Activated naive CD4-positive, alpha-beta T cell treated with anti-CD3 and anti-CD28 coated beads for 36 hours (primary cell): ENCODE results near the gene LAMA2. TPM values are rescaled to one million over a fixed set of nuclear protein-coding genes. Genes with fewer than 3 reads are reported as not detected.

Experiments used
- CTCF ChIA-PET: fragments of 350-600 bp; sonication (Branson Sonifier 250); formaldehyde crosslinking; loops from one replicate; lab custom pipeline; 2021; ENCODE audit warnings: antibody characterized with exemption; lab: Charles Lee
- DNase-seq: peaks from one replicate; pipeline ENCODE4 v3.0.0-alpha.2; 2020
- H3K27ac Mint-ChIP-seq: one replicate; pipeline ENCODE4 v1.8.0; 2021; ENCODE audit warnings: mild to moderate bottlenecking, mixed read lengths
- H3K27me3 Mint-ChIP-seq: one replicate; pipeline ENCODE4 v1.8.0; 2021; ENCODE audit warnings: low read depth, mixed read lengths
- H3K36me3 Mint-ChIP-seq: one replicate; pipeline ENCODE4 v1.8.0; 2021; ENCODE audit warnings: low read depth, mixed read lengths
- H3K4me1 Mint-ChIP-seq: one replicate; pipeline ENCODE4 v1.8.0; 2021; ENCODE audit warnings: low read depth, mixed read lengths
- H3K4me3 Mint-ChIP-seq: one replicate; pipeline ENCODE4 v1.8.0; 2021; ENCODE audit warnings: mild to moderate bottlenecking, moderate library complexity, mixed read lengths
- H3K9me3 Mint-ChIP-seq: one replicate; pipeline ENCODE4 v1.8.0; 2021; ENCODE audit warnings: mixed read lengths
- intact Hi-C: fragments of 100-400 bp; cut with micrococcal nuclease; formaldehyde crosslinking; loops from one replicate; pipeline ENCODE4 v1.15.1; 2023
- total RNA-seq, 2 experiments: library from RNA; stranded (reverse); gene quantifications; one replicate each; pipeline ENCODE4 v1.2.3, GENCODE V29; 2021

The LAMA2 gene
- total RNA-seq, 2 experiments from 2014 or later, result 0.86 to 2.2 TPM

- CTCF ChIA-PET, result no interaction called here
- intact Hi-C loops, result no loop called here
- H3K36me3 Mint-ChIP-seq, result no peaks in the 10 kb centered on the region
Observed at GRCh38 chr6:128870746-128871145, 12.2 kb upstream of the LAMA2 start.

GRCh38 chr6:128874863-128875262, 8.1 kb upstream of the LAMA2 start:
- Mint-ChIP-seq H3K9me3 (no peaks in the 10 kb centered on the region), H3K4me1 (no peaks in the 10 kb centered on the region), H3K27me3 (peaks cover 5% of the 10 kb centered on the region), H3K36me3 (no peaks in the 10 kb centered on the region), H3K4me3 (no peak overlapping the region), H3K27ac (no peak overlapping the region)
- intact Hi-C loops, result no loop called here
- CTCF ChIA-PET, result no interaction called here
- DNase-seq, result no peak

More at GRCh38 chr6:128870746-128871145, 12.2 kb upstream of the LAMA2 start:
- Mint-ChIP-seq H3K27ac (no peak overlapping the region), H3K27me3 (peaks cover 6% of the 10 kb centered on the region), H3K4me3 (no peak overlapping the region), H3K9me3 (no peaks in the 10 kb centered on the region), H3K4me1 (no peaks in the 10 kb centered on the region)
- no peak for DNase-seq

- peaks cover 31% of the 10 kb centered on the region for H3K27me3 Mint-ChIP-seq
- intact Hi-C loops, result no loop called here
- no peak for DNase-seq
- H3K27ac Mint-ChIP-seq, result no peak overlapping the region
- no peak overlapping the region for H3K4me3 Mint-ChIP-seq
- H3K9me3 Mint-ChIP-seq, result no peaks in the 10 kb centered on the region
- CTCF ChIA-PET, result no interaction called here
- peaks cover 6% of the 10 kb centered on the region for H3K4me1 Mint-ChIP-seq
- H3K36me3 Mint-ChIP-seq, result no peaks in the 10 kb centered on the region
Observed at GRCh38 chr6:128882560-128882959, 378 bp upstream of the LAMA2 start.

GRCh38 chr6:128883906-128884305, 968 bp downstream of the LAMA2 start:
- H3K27ac Mint-ChIP-seq, result no peak overlapping the region
- intact Hi-C loops, result no loop called here
- H3K4me1 Mint-ChIP-seq, result peaks cover 6% of the 10 kb centered on the region
- DNase-seq, result no peak
- H3K9me3 Mint-ChIP-seq, result no peaks in the 10 kb centered on the region
- CTCF ChIA-PET, result interaction anchor here (0.7 kb wide), 1 partner anchor 21 kb away, joined by 3 read pairs; no protein-coding TSS in a partner anchor
- no peaks in the 10 kb centered on the region for H3K36me3 Mint-ChIP-seq
- H3K4me3 Mint-ChIP-seq, result no peak overlapping the region
- H3K27me3 Mint-ChIP-seq, result peaks cover 30% of the 10 kb centered on the region

GRCh38 chr6:128885381-128885780, 2.4 kb downstream of the LAMA2 start:
- no peaks in the 10 kb centered on the region for H3K36me3 Mint-ChIP-seq
- H3K9me3 Mint-ChIP-seq, result no peaks in the 10 kb centered on the region

GRCh38 chr6:128886706-128887105, 3.8 kb downstream of the LAMA2 start:
- H3K27ac Mint-ChIP-seq, result no peak overlapping the region
- H3K27me3 Mint-ChIP-seq, result peaks cover 27% of the 10 kb centered on the region
- no peaks in the 10 kb centered on the region for H3K36me3 Mint-ChIP-seq
- CTCF ChIA-PET, result no interaction called here
- DNase-seq, result no peak
- intact Hi-C loops, result no loop called here
- H3K4me1 Mint-ChIP-seq, result peaks cover 6% of the 10 kb centered on the region
- H3K4me3 Mint-ChIP-seq, result no peak overlapping the region
- no peaks in the 10 kb centered on the region for H3K9me3 Mint-ChIP-seq

More at GRCh38 chr6:128885381-128885780, 2.4 kb downstream of the LAMA2 start:
- no peak for DNase-seq
- CTCF ChIA-PET, result no interaction called here
- H3K4me3 Mint-ChIP-seq, result no peak overlapping the region
- intact Hi-C loops, result no loop called here
- H3K4me1 Mint-ChIP-seq, result peaks cover 6% of the 10 kb centered on the region
- peaks cover 30% of the 10 kb centered on the region for H3K27me3 Mint-ChIP-seq
- no peak overlapping the region for H3K27ac Mint-ChIP-seq

GRCh38 chr6:128888444-128889175, 5.7 kb downstream of the LAMA2 start:
- H3K27ac Mint-ChIP-seq, result no peak overlapping the region
- no peak overlapping the region for H3K4me3 Mint-ChIP-seq
- H3K27me3 Mint-ChIP-seq, result peaks cover 17% of the 10 kb centered on the region
- intact Hi-C loops, result no loop called here
- CTCF ChIA-PET, result no interaction called here
- H3K4me1 Mint-ChIP-seq, result no peaks in the 10 kb centered on the region
- no peaks in the 10 kb centered on the region for H3K36me3 Mint-ChIP-seq
- no peaks in the 10 kb centered on the region for H3K9me3 Mint-ChIP-seq
- DNase-seq, result no peak

- no peaks in the 10 kb centered on the region for H3K36me3 Mint-ChIP-seq
- H3K9me3 Mint-ChIP-seq, result no peaks in the 10 kb centered on the region
- no peak overlapping the region for H3K27ac Mint-ChIP-seq
- no peak overlapping the region for H3K4me3 Mint-ChIP-seq
- intact Hi-C loops, result no loop called here
- H3K27me3 Mint-ChIP-seq, result peaks cover 13% of the 10 kb centered on the region
- DNase-seq, result no peak
- no peaks in the 10 kb centered on the region for H3K4me1 Mint-ChIP-seq
- CTCF ChIA-PET, result no interaction called here
Observed at GRCh38 chr6:128889870-128890269, 6.9 kb downstream of the LAMA2 start.

GRCh38 chr6:128892079-128892478, 9.1 kb downstream of the LAMA2 start:
- no peak overlapping the region for H3K4me3 Mint-ChIP-seq
- CTCF ChIA-PET, result interaction anchor here (0.7 kb wide), 1 partner anchor 504 kb away, joined by 4 read pairs; no protein-coding TSS in a partner anchor
- H3K9me3 Mint-ChIP-seq, result no peaks in the 10 kb centered on the region
- no peaks in the 10 kb centered on the region for H3K36me3 Mint-ChIP-seq
- intact Hi-C loops, result no loop called here
- no peak for DNase-seq
- no peaks in the 10 kb centered on the region for H3K4me1 Mint-ChIP-seq
- H3K27me3 Mint-ChIP-seq, result peaks cover 6% of the 10 kb centered on the region
- H3K27ac Mint-ChIP-seq, result no peak overlapping the region

GRCh38 chr6:128899341-128900050, 16.6 kb downstream of the LAMA2 start:
- H3K27ac Mint-ChIP-seq, result no peak overlapping the region
- CTCF ChIA-PET, result interaction anchor here (0.7 kb wide), 1 partner anchor 489 kb away, joined by 3 read pairs; no protein-coding TSS in a partner anchor
- intact Hi-C loops, result no loop called here
- H3K4me3 Mint-ChIP-seq, result no peak overlapping the region
- no peaks in the 10 kb centered on the region for H3K4me1 Mint-ChIP-seq
- no peaks in the 10 kb centered on the region for H3K36me3 Mint-ChIP-seq
- no peak for DNase-seq
- H3K27me3 Mint-ChIP-seq, result peaks cover 8% of the 10 kb centered on the region
- H3K9me3 Mint-ChIP-seq, result no peaks in the 10 kb centered on the region

GRCh38 chr6:128903715-128904114, 20.8 kb downstream of the LAMA2 start:
- Mint-ChIP-seq H3K9me3 (no peaks in the 10 kb centered on the region), H3K4me1 (no peaks in the 10 kb centered on the region), H3K27ac (no peak overlapping the region), H3K36me3 (no peaks in the 10 kb centered on the region), H3K4me3 (no peak overlapping the region), H3K27me3 (peaks cover 5% of the 10 kb centered on the region)
- CTCF ChIA-PET, result no interaction called here
- intact Hi-C loops, result no loop called here
- DNase-seq, result no peak

GRCh38 chr6:128914051-128914450, 31.1 kb downstream of the LAMA2 start:
- CTCF ChIA-PET, result no interaction called here
- intact Hi-C loops, result no loop called here
- no peak for DNase-seq
- H3K27me3 Mint-ChIP-seq, result peaks cover 5% of the 10 kb centered on the region
- no peaks in the 10 kb centered on the region for H3K36me3 Mint-ChIP-seq
- H3K4me3 Mint-ChIP-seq, result no peak overlapping the region
- no peaks in the 10 kb centered on the region for H3K9me3 Mint-ChIP-seq
- no peaks in the 10 kb centered on the region for H3K4me1 Mint-ChIP-seq
- H3K27ac Mint-ChIP-seq, result no peak overlapping the region

GRCh38 chr6:128918886-128919285, 35.9 kb downstream of the LAMA2 start:
- Mint-ChIP-seq H3K9me3 (no peaks in the 10 kb centered on the region), H3K4me3 (no peak overlapping the region), H3K36me3 (no peaks in the 10 kb centered on the region), H3K27ac (no peak overlapping the region), H3K27me3 (peaks cover 6% of the 10 kb centered on the region), H3K4me1 (no peaks in the 10 kb centered on the region)
- intact Hi-C loops, result no loop called here
- no peak for DNase-seq
- CTCF ChIA-PET, result no interaction called here
